Calu3 (cell line): ENCODE measurements around the gene KLRD1. TPM values are rescaled to one million over a fixed set of nuclear protein-coding genes. Genes with fewer than 3 reads are reported as not detected.
"Not testable (repeated sequence)": the region's sequence is repeated elsewhere in the genome, so short reads cannot be mapped to it uniquely, and the experiment has no call there.

Experiments
- BruUV-seq: library from RNA; stranded (reverse); fragments of 400-500 nt; replicated peaks from 2 replicates; lab custom pipeline; 2021; lab: Mats Ljungman, UMichigan
- CTCF ChIA-PET: fragments of 300-600 bp; sonication (Branson Sonifier 250); formaldehyde crosslinking; loops from one replicate; lab custom pipeline; 2022; ENCODE audit warnings: antibody characterized with exemption; lab: Charles Lee
- DNase-seq: peaks from one replicate; pipeline ENCODE4 v3.0.0; 2022
- H3K27ac Mint-ChIP-seq: one replicate; pipeline ENCODE4 v1.8.0; 2022; ENCODE audit warnings: mixed read lengths; ENCODE audit not compliant: unreplicated experiment
- H3K27me3 Mint-ChIP-seq: one replicate; pipeline ENCODE4 v1.8.0; 2022; ENCODE audit warnings: mixed read lengths; ENCODE audit not compliant: unreplicated experiment
- H3K36me3 Mint-ChIP-seq: one replicate; pipeline ENCODE4 v1.8.0; 2022; ENCODE audit warnings: mild to moderate bottlenecking, moderate library complexity, mixed read lengths; ENCODE audit not compliant: insufficient read depth, unreplicated experiment
- H3K4me1 Mint-ChIP-seq: one replicate; pipeline ENCODE4 v1.8.0; 2022; ENCODE audit warnings: mild to moderate bottlenecking, low read depth, mixed read lengths; ENCODE audit not compliant: unreplicated experiment
- H3K4me3 Mint-ChIP-seq: one replicate; pipeline ENCODE4 v1.8.0; 2022; ENCODE audit warnings: mild to moderate bottlenecking, low read depth, moderate library complexity, mixed read lengths; ENCODE audit not compliant: unreplicated experiment
- H3K9me3 Mint-ChIP-seq: one replicate; pipeline ENCODE4 v1.8.0; 2022; ENCODE audit warnings: low read depth, mixed read lengths; ENCODE audit not compliant: unreplicated experiment
- CTCF ChIP-seq: fragments of 200-600 bp; IDR thresholded peaks from one replicate; pipeline ENCODE4 v1.8.0; 2022; ENCODE audit warnings: antibody characterized with exemption; ENCODE audit not compliant: unreplicated experiment
- intact Hi-C: fragments of 100-400 bp; cut with micrococcal nuclease; formaldehyde crosslinking; loops from one replicate; pipeline ENCODE4 v1.10.0; 2022; ENCODE audit not compliant: unreplicated experiment
- total RNA-seq: library from RNA; stranded (reverse); gene quantifications from 2 replicates; pipeline ENCODE4 v1.2.3, GENCODE V29; 2022

Gene KLRD1
- total RNA-seq, 1 experiment from 2014 or later = 0.14 TPM

- Mint-ChIP-seq H3K27me3 (no peaks in the 10 kb centered on the region), H3K9me3 (no peaks in the 10 kb centered on the region), H3K4me1 (peaks cover 49% of the 10 kb centered on the region), H3K27ac (no peak overlapping the region), H3K4me3 (no peak overlapping the region), H3K36me3 (peaks cover 22% of the 10 kb centered on the region)
- intact Hi-C loops = loop anchor here (2.0 to 10.0 kb wide), 3 partner anchors 34 to 310 kb away; partner anchors contain the start of gene STYK1
- TF ChIP-seq CTCF = no peak
- no TSS peak for BruUV-seq
- peak; percentile 72 for DNase-seq
- CTCF ChIA-PET = interaction anchor here (1.2 kb wide), 1 partner anchor 198 kb away, joined by 3 read pairs; no protein-coding TSS in a partner anchor
Measured at GRCh38 chr12:10364815-10365622, 57.3 kb downstream of the KLRD1 start.

- H3K9me3 Mint-ChIP-seq = no peaks in the 10 kb centered on the region
- peaks cover 52% of the 10 kb centered on the region for H3K4me1 Mint-ChIP-seq
- CTCF ChIA-PET = interaction anchor here (0.6 to 1.8 kb wide), 3 partner anchors 32 to 131 kb away, joined by 3 to 7 read pairs (median 4); no protein-coding TSS in a partner anchor
- intact Hi-C loops = loop anchor here (1.0 to 10.0 kb wide), 5 partner anchors 35 to 309 kb away; partner anchors contain the start of gene STYK1
- DNase-seq = no peak
- H3K4me3 Mint-ChIP-seq = no peak overlapping the region
- H3K36me3 Mint-ChIP-seq = peaks cover 31% of the 10 kb centered on the region
- no peak overlapping the region for H3K27ac Mint-ChIP-seq
- no peak for TF ChIP-seq CTCF
- H3K27me3 Mint-ChIP-seq = no peaks in the 10 kb centered on the region
- BruUV-seq = no TSS peak
Measured at GRCh38 chr12:10365696-10366405, 58.2 kb downstream of the KLRD1 start.

- intact Hi-C loops = loop anchor here (1.0 to 10.0 kb wide), 4 partner anchors 132 to 308 kb away; partner anchors contain the start of gene STYK1
- H3K4me1 Mint-ChIP-seq = peaks cover 50% of the 10 kb centered on the region
- no peak overlapping the region for H3K27ac Mint-ChIP-seq
- no peaks in the 10 kb centered on the region for H3K27me3 Mint-ChIP-seq
- H3K9me3 Mint-ChIP-seq = no peaks in the 10 kb centered on the region
- H3K4me3 Mint-ChIP-seq = no peak overlapping the region
- CTCF ChIA-PET = interaction anchor here (0.6 to 1.8 kb wide), 4 partner anchors 36 to 195 kb away, joined by 3 to 7 read pairs (median 4); no protein-coding TSS in a partner anchor
- peaks cover 27% of the 10 kb centered on the region for H3K36me3 Mint-ChIP-seq
- no peak for TF ChIP-seq CTCF
- BruUV-seq = no TSS peak
- no peak for DNase-seq
Measured at GRCh38 chr12:10366875-10367274, 59.2 kb downstream of the KLRD1 start.

- CTCF ChIA-PET = interaction anchor here (1.8 kb wide), 1 partner anchor 36 kb away, joined by 7 read pairs; no protein-coding TSS in a partner anchor
- H3K4me1 Mint-ChIP-seq = peaks cover 50% of the 10 kb centered on the region
- H3K27me3 Mint-ChIP-seq, H3K9me3 Mint-ChIP-seq, BruUV-seq, DNase-seq: not testable (repeated sequence)
- H3K27ac Mint-ChIP-seq = peak overlapping the region; percentile 67
- H3K4me3 Mint-ChIP-seq = peak overlapping the region; percentile 54
- intact Hi-C loops = loop anchor here (10.0 kb wide), 2 partner anchors 133 to 307 kb away; partner anchors contain the start of gene STYK1
- peaks cover 24% of the 10 kb centered on the region for H3K36me3 Mint-ChIP-seq
Measured at GRCh38 chr12:10367714-10368113, 60.0 kb downstream of the KLRD1 start.
